Activated CD4-positive, alpha-beta T cell treated with anti-CD3 and anti-CD28 coated beads, Interleukin-2, amount 50 U/mL, for 4 hours (primary cell): ENCODE results near the gene SHKBP1.

ENCODE experiments used
- DNase-seq, 2 experiments: peaks; one replicate each; pipeline ENCODE4 v3.0.0-alpha.2; 2020

Gene SHKBP1

GRCh38 chr19:40603389-40604170 lies 26.9 kb downstream of the SHKBP1 start:
- DNase-seq = peak; percentile 97 to 98

- DNase-seq = no peak
Observed at GRCh38 chr19:40604171-40604646, 27.5 kb downstream of the SHKBP1 start.

- DNase-seq = no peak
Observed at GRCh38 chr19:40604647-40605215, 28.1 kb downstream of the SHKBP1 start.

DNA sequence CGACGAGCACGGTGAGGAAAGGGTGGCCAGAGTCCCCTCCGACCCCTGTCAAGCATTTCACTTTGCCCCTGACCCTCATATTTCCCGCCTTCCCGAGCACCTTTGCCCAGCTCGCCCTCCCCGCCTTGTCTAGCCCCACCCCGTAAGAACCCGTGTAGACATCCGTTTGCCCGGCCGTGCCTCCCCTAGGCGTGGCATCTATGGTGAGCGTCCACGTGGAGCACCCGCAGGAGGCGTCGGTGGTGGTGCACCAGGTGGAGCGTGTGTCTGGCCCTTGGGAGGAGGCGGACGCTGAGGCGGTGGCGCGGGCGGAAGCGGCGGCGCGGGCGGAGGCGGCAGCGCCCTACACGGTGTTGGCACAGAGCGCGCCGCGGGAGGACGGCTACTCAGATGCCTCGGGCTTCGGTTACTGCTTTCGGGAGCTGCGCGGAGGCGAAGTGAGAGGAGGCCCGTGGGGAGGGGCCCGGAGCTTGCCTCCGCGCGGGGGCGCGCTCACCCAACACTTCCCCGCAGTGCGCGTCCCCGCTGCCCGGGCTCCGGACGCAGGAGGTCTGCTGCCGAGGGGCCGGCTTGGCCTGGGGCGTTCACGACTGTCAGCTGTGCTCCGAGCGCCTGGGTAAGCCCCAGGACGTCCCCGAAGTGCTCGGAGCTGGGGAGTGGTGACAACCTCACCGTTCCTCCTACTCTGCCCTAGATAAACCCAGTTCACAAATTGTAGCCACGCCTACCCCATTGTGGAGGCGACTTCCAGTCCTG lies 28.7 kb downstream of the SHKBP1 start:
- peak; percentile 76 to 83 for DNase-seq

- DNase-seq = no peak
Observed at GRCh38 chr19:40607311-40608239, 30.9 kb downstream of the SHKBP1 start.

GRCh38 chr19:40608240-40608621 lies 31.6 kb downstream of the SHKBP1 start:
- no peak for DNase-seq

DNA sequence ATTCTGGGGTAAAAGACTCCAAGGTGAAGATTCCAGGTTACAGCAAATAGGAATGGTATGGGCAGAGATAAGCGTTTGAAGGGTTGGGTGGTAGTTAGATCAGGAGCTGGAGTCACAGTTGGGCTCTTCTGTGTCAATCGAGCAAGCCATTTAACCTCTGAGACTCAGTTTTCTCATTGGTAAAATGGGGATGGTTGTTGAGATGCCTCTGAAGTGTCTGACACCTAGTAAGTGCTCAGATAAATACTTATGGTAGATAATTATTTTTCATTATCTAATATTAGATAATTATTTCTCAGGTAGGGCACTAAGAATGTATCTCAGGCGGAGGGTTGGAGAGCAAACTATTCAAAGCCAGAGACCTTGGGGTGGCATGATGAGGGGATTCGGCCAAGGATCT lies 32.3 kb downstream of the SHKBP1 start:
- no peak for DNase-seq

GRCh38 chr19:40609561-40610395 lies 33.1 kb downstream of the SHKBP1 start:
- peak; percentile 83 to 88 for DNase-seq

- peak; percentile 47 to 55 for DNase-seq
Observed at GRCh38 chr19:40610396-40611064, 33.9 kb downstream of the SHKBP1 start.

DNA sequence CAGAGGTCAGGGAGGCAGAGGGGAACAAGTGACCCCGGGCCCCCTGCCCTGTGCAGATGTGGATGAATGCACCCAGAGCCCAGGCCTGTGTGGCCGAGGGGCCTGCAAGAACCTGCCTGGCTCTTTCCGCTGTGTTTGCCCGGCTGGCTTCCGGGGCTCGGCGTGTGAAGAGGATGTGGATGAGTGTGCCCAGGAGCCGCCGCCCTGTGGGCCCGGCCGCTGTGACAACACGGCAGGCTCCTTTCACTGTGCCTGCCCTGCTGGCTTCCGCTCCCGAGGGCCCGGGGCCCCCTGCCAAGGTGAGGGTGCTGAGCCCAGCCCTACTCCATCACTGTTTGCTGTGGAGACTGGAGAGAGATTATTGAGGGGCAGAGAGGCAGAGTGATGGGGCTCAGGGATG lies 34.4 kb downstream of the SHKBP1 start:
- no peak for DNase-seq

DNA sequence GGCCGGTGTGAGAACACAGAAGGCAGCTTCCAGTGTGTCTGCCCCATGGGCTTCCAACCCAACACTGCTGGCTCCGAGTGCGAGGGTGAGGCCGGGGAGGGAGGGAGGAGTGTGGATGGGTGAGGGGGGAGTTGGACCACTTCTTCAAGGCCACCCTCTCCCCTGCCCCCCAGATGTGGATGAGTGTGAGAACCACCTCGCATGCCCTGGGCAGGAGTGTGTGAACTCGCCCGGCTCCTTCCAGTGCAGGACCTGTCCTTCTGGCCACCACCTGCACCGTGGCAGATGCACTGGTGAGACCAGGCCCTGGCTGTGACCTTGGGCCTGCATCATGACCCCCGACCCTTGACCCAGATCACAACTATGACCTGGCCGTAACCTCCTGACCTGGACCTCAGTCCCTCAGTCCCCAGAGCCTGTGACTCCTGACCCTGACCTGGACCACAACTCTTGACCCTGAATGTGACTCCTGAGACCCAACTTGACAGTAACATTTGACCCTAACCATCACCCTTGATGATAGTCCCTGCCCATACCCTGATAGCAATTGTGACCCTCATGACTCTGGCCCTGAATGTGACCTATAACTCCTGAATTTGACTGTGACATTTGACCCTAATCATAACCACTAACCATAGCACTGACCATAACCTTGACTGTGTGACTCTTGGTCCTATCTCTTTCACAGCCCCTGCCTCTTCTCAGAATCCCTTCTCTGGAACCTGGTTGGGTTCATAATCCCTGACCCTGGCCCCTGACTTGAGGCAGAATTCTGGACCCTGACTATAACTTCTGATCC lies 35.4 kb downstream of the SHKBP1 start:
- no peak for DNase-seq

DNA sequence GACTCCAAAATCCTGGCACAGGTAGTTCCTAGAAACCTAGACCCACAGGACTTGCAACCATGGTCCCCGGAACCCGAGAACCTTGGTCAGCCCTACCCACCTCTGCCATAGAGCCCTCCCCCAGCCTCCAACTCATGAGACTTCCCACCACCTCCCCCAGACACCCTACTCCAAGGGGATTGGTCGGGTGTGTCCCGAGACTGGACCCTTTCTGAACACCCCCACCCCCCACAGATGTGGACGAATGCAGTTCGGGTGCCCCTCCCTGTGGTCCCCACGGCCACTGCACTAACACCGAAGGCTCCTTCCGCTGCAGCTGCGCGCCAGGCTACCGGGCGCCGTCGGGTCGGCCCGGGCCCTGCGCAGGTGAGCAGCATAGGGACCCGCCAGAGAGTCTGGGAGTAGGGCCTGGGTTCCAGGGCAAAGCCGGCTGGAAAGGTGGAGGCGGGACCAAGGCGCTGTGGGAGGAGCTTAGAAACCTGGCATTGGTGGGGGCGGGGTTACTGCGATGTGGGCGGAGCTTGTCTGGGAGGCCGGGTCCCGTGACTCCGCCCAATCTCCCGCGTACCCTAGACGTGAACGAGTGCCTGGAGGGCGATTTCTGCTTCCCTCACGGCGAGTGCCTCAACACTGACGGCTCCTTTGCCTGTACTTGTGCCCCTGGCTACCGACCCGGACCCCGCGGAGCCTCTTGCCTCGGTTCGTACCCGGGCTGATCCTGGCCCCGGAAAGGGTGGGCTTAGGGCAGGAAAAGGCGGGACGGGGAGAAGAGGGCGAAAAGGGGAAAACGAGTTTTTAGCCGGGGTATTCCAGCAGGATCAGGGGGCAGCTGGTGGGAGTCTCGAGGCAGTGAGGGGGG lies 36.4 kb downstream of the SHKBP1 start:
- DNase-seq = peak; percentile 81 to 82

DNA sequence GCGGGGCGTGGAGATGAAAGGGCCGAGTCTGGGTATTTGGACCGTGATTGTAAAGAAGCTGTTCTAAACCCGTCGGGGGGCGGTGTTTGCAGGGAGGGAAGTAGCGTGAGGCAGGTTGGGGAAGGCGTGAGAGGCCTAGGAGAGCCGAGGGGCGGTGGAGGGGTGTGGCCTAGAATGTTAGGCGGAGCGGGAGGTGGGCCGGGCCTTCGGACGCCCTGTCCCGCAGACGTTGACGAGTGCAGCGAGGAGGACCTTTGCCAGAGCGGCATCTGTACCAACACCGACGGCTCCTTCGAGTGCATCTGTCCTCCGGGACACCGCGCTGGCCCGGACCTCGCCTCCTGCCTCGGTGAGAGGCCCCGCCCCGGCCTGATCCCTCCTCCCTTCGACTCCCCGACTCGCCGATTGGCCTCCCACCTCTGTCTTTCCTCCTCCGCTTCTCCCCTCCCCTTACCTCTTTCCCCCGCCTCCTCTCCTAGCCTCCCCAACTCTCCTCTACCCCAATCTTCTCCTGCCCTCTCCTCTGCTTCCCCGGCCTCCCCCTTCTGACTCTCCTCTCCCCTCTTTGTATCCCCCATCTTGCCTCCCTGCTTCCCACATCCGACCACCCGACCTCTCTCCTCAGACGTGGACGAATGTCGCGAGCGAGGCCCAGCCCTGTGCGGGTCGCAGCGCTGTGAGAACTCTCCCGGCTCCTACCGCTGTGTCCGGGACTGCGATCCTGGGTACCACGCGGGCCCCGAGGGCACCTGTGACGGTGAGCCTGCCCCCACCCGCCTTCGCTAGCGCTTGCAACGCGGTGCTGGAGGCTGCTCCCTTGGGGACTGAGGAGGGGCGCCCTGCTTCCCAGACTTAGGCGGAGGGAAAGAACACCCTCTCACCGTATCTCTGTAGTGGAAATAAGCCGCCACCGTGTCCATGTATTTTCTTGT lies 37.3 kb downstream of the SHKBP1 start:
- peak; percentile 90 for DNase-seq

GRCh38 chr19:40614622-40615411 lies 38.1 kb downstream of the SHKBP1 start:
- peak; percentile 98 to 99 for DNase-seq

GRCh38 chr19:40616178-40616577 lies 39.5 kb downstream of the SHKBP1 start:
- no peak for DNase-seq

GRCh38 chr19:40616941-40617340 lies 40.3 kb downstream of the SHKBP1 start:
- no peak for DNase-seq

- no peak for DNase-seq
Observed at GRCh38 chr19:40617961-40618360, 41.3 kb downstream of the SHKBP1 start.
